GM18873 (cell line): Measurements from ENCODE around the gene GPR37L1.
"Not testable (repeated sequence)": the region's sequence is repeated elsewhere in the genome, so short reads cannot be mapped to it uniquely, and the experiment has no call there.

Source experiments
- ATAC-seq: cut with Tn5 transposase; IDR thresholded peaks from one replicate; pipeline ENCODE4 v1.9.1; 2021; ENCODE audit warnings: mild to moderate bottlenecking, moderate library complexity, moderate number of reproducible peaks; ENCODE audit not compliant: unreplicated experiment, low FRiP score

GPR37L1 gene

GRCh38 chr1:202165942-202166843 is 43.5 kb downstream of the GPR37L1 start:
- no peak for ATAC-seq

- not testable (repeated sequence) for ATAC-seq
Observed at GRCh38 chr1:202167054-202167453, 44.3 kb downstream of the GPR37L1 start.

GRCh38 chr1:202167708-202168415 is 45.1 kb downstream of the GPR37L1 start:
- no peak for ATAC-seq

GRCh38 chr1:202168861-202169260 is 46.1 kb downstream of the GPR37L1 start:
- no peak for ATAC-seq

GRCh38 chr1:202170726-202171125 is 48.0 kb downstream of the GPR37L1 start:
- ATAC-seq = no peak

GRCh38 chr1:202171292-202172014 is 48.7 kb downstream of the GPR37L1 start:
- no peak for ATAC-seq

GRCh38 chr1:202172015-202172355 is 49.3 kb downstream of the GPR37L1 start:
- no peak for ATAC-seq

- no peak for ATAC-seq
Observed at GRCh38 chr1:202173993-202174392, 51.3 kb downstream of the GPR37L1 start.

- ATAC-seq = no peak
Observed at GRCh38 chr1:202176949-202177927, 54.5 kb downstream of the GPR37L1 start.

- no peak for ATAC-seq
Observed at GRCh38 chr1:202179828-202180750, 57.4 kb downstream of the GPR37L1 start.

GRCh38 chr1:202180751-202181139 is 58.0 kb downstream of the GPR37L1 start:
- not testable (repeated sequence) for ATAC-seq

- ATAC-seq = no peak
Observed at GRCh38 chr1:202181586-202181985, 58.9 kb downstream of the GPR37L1 start.

GRCh38 chr1:202182040-202182877 is 59.5 kb downstream of the GPR37L1 start:
- no peak for ATAC-seq
